ENCODE measurements around the gene KICS2. TPM values are rescaled to one million over a fixed set of nuclear protein-coding genes. Genes with fewer than 3 reads are reported as not detected.

Gene KICS2
- polyA plus RNA-seq, 4 donors, result 5.0 to 6.3 (median 5.8) TPM

- DNase-seq (ENCODE audit: low read depth in 4 of 4, low spot score in 3 of 4), result no peak
These were observed 45.1 kb downstream of the KICS2 start for GRCh38 chr12:64177001-64177400.

- DNase-seq (ENCODE audit: low read depth in 4 of 4, low spot score in 3 of 4), result no peak
These were observed 46.7 kb downstream of the KICS2 start for GRCh38 chr12:64175254-64175945.

- no peak for DNase-seq (ENCODE audit: low read depth in 4 of 4, low spot score in 3 of 4)
These were observed 48.6 kb downstream of the KICS2 start for GRCh38 chr12:64173456-64173855.

Other genes with a start within 250 kb of the KICS2 start
- gene C12orf56, start 168.5 kb upstream of the KICS2 start, polyA plus RNA-seq (ENCODE audit: insufficient read length in 4 of 4), result 1 to 10 TPM in 3 of 4 donors, under 1 TPM in 1; 0.92 to 1.4 (median 1.2) TPM
- 10 to 100 TPM; 56.9 to 73.9 (median 69.0) TPM for gene XPOT, start 182.1 kb upstream of the KICS2 start, polyA plus RNA-seq (ENCODE audit: insufficient read length in 4 of 4)
- 10 to 100 TPM; 18.2 to 24.0 (median 23.8) TPM for gene TBK1, start 229.8 kb upstream of the KICS2 start, polyA plus RNA-seq (ENCODE audit: insufficient read length in 4 of 4)

Measured in right renal pelvis (tissue), 4 donors.